ENCODE data around the gene GREB1.

DNA sequence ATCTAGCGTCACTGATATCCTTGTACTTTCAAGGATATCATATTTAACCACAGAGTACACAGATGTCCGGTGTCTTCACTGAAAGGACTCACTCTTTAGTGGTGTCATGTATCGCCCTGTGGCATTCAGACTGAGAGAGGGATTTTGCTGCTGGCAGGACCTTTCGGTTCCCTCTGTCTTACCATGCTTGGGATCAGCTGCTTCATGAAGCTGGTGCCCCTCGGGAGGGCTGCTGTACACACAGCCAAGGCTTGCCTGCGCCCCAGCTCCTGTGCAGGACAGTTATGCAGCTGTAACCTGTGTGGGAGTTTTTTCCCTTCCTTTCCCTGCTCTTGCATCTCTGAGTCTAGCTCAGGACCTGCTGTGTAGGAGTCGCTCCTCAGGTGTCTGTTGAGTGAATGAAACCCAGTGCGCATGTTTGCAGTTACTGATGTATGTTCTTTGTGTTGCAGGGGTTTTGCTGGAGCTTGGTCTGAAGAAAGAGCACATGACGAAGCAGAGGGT is 64.4 kb downstream of the GREB1 start:
- TF ChIP-seq, protein P1, sequence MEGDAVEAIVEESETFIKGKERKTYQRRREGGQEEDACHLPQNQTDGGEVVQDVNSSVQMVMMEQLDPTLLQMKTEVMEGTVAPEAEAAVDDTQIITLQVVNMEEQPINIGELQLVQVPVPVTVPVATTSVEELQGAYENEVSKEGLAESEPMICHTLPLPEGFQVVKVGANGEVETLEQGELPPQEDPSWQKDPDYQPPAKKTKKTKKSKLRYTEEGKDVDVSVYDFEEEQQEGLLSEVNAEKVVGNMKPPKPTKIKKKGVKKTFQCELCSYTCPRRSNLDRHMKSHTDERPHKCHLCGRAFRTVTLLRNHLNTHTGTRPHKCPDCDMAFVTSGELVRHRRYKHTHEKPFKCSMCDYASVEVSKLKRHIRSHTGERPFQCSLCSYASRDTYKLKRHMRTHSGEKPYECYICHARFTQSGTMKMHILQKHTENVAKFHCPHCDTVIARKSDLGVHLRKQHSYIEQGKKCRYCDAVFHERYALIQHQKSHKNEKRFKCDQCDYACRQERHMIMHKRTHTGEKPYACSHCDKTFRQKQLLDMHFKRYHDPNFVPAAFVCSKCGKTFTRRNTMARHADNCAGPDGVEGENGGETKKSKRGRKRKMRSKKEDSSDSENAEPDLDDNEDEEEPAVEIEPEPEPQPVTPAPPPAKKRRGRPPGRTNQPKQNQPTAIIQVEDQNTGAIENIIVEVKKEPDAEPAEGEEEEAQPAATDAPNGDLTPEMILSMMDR (IDR thresholded peaks at IDR 0.05): no peak
- TF ChIP-seq POLR2A (IDR thresholded peaks at IDR 0.05) (no peak), POLR2AphosphoS5 (IDR thresholded peaks at IDR 0.05) (no peak), EP300 (IDR thresholded peaks at IDR 0.05) (no peak)

Measured in gastroesophageal sphincter (tissue), 3 donors.